ENCODE results near the gene ANTXR1.

Gene ANTXR1

GRCh38 chr2:68978098-68978497 is 34.9 kb upstream of the ANTXR1 start:
- H3K4me3 ChIP-seq (ENCODE audit: low read depth, low read length) = no peak overlapping the region
- no peak for DNase-seq
- peaks cover 28% of the 10 kb centered on the region for H3K27me3 ChIP-seq (ENCODE audit: insufficient read depth, low read depth, severe bottlenecking)
- H3K27ac ChIP-seq = no peak overlapping the region
- H3K9me3 ChIP-seq (ENCODE audit: severe bottlenecking) = no peaks in the 10 kb centered on the region
- no peak for TF ChIP-seq CTCF (IDR thresholded peaks at IDR 0.05; ENCODE audit: low read depth, low read length)
- no peaks in the 10 kb centered on the region for H3K36me3 ChIP-seq

DNA sequence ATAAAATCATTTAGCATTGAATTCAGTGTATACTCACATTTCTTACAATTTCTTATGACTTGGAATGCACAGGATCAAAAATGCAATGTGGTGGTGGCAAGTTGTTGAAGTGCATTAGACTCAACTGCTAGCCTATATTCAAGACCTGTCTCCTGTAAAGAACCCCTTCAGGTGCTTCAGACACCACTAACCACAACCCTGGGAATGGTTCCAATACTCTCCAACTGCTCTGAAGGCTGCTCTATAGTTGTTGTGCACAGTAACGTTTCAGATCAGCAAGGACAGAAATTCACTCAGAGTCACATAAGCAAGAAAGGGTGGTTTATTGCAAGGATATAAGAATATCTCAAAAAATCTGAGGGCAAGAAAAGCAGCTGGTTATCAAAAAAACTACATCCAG is 32.0 kb upstream of the ANTXR1 start:
- Histone ChIP-seq H3K36me3 (no peaks in the 10 kb centered on the region), H3K27me3 (ENCODE audit: insufficient read depth, low read depth, severe bottlenecking) (peaks cover 7% of the 10 kb centered on the region), H3K9me3 (ENCODE audit: severe bottlenecking) (no peaks in the 10 kb centered on the region), H3K27ac (no peak overlapping the region), H3K4me3 (ENCODE audit: low read depth, low read length) (no peak overlapping the region)
- DNase-seq = no peak
- no peak for TF ChIP-seq CTCF (IDR thresholded peaks at IDR 0.05; ENCODE audit: low read depth, low read length)

- Histone ChIP-seq H3K27me3 (ENCODE audit: insufficient read depth, low read depth, severe bottlenecking) (peaks cover 5% of the 10 kb centered on the region), H3K9me3 (ENCODE audit: severe bottlenecking) (no peaks in the 10 kb centered on the region), H3K4me3 (ENCODE audit: low read depth, low read length) (no peak overlapping the region), H3K36me3 (no peaks in the 10 kb centered on the region), H3K27ac (no peak overlapping the region)
- DNase-seq = no peak
- TF ChIP-seq CTCF (IDR thresholded peaks at IDR 0.05; ENCODE audit: low read depth, low read length) = no peak
Observed at GRCh38 chr2:68987021-68987503, 25.9 kb upstream of the ANTXR1 start.

GRCh38 chr2:68989035-68989434 is 23.9 kb upstream of the ANTXR1 start:
- peaks cover 10% of the 10 kb centered on the region for H3K27me3 ChIP-seq (ENCODE audit: insufficient read depth, low read depth, severe bottlenecking)
- H3K9me3 ChIP-seq (ENCODE audit: severe bottlenecking) = no peaks in the 10 kb centered on the region
- no peak for DNase-seq
- H3K27ac ChIP-seq = no peak overlapping the region
- H3K4me3 ChIP-seq (ENCODE audit: low read depth, low read length) = no peak overlapping the region
- no peak for TF ChIP-seq CTCF (IDR thresholded peaks at IDR 0.05; ENCODE audit: low read depth, low read length)
- H3K36me3 ChIP-seq = no peaks in the 10 kb centered on the region

DNA sequence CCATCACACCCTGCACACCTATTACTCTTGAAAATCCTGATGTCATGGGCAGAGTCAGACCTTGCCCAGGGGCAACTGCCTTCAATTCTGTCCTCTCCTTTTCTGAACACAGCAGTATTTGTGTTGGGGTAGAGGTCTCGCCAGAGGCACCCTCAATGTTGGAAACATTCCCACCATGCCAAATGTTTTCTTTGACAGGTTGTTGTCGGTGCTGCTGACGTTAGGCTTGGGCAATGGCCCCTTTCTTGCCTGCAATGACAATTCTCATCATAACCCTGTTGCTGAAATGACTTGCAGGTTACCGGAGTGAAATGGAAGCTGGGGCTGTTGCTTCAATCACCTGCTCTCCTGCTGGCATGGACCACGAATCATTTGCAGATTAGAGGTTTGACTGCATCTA is 20.6 kb upstream of the ANTXR1 start:
- H3K27ac ChIP-seq = no peak overlapping the region
- no peak for TF ChIP-seq CTCF (IDR thresholded peaks at IDR 0.05; ENCODE audit: low read depth, low read length)
- no peaks in the 10 kb centered on the region for H3K36me3 ChIP-seq
- no peak for DNase-seq
- H3K4me3 ChIP-seq (ENCODE audit: low read depth, low read length) = no peak overlapping the region
- peaks cover 16% of the 10 kb centered on the region for H3K27me3 ChIP-seq (ENCODE audit: insufficient read depth, low read depth, severe bottlenecking)
- H3K9me3 ChIP-seq (ENCODE audit: severe bottlenecking) = no peaks in the 10 kb centered on the region

- TF ChIP-seq CTCF (IDR thresholded peaks at IDR 0.05; ENCODE audit: low read depth, low read length) = no peak
- no peaks in the 10 kb centered on the region for H3K9me3 ChIP-seq (ENCODE audit: severe bottlenecking)
Observed at GRCh38 chr2:68992933-68993332, 20.0 kb upstream of the ANTXR1 start.

More at GRCh38 chr2:68992933-68993332, 20.0 kb upstream of the ANTXR1 start:
- DNase-seq = no peak
- H3K4me3 ChIP-seq (ENCODE audit: low read depth, low read length) = no peak overlapping the region
- H3K36me3 ChIP-seq = no peaks in the 10 kb centered on the region
- peaks cover 16% of the 10 kb centered on the region for H3K27me3 ChIP-seq (ENCODE audit: insufficient read depth, low read depth, severe bottlenecking)
- H3K27ac ChIP-seq = no peak overlapping the region
